Measurements from ENCODE around the gene SMYD5. TPM values are rescaled to one million over a fixed set of nuclear protein-coding genes. Genes with fewer than 3 reads are reported as not detected.

The SMYD5 gene
- polyA plus RNA-seq, 1 of the 3 experiments (the other 2 are of a cell fraction) = 21.4 TPM

GRCh38 chr2:73228631-73229030, 14.6 kb downstream of the SMYD5 start:
- 94% methylated on average over 13 of the region's 14 CpGs for WGBS (ENCODE audit: low lambda C conversion rate)
- Histone ChIP-seq H2AFZ (ENCODE audit: low read depth) (no peak overlapping the region), H4K20me1 (ENCODE audit: insufficient read depth) (no peaks in the 10 kb centered on the region), H3K9me3 (no peaks in the 10 kb centered on the region), H3K36me3 (replicated peaks in 1 of 2; ENCODE audit: control insufficient read depth in 1 of 2, insufficient read depth in 2 of 2, low read length in 1 of 2) (peaks cover 0 to 29% of the 10 kb centered on the region in 2 experiments), H3K4me1 (ENCODE audit: control insufficient read depth in 1 of 2, insufficient read depth in 2 of 2, low read depth in 1 of 2, low read length in 1 of 2) (peaks cover 0 to 6% of the 10 kb centered on the region in 2 experiments; a peak in 1 of 4 replicates), H3K4me2 (no peak overlapping the region), H3K9me2 (no peaks in the 10 kb centered on the region), H3K27me3 (ENCODE audit: insufficient read depth) (no peaks in the 10 kb centered on the region), H3K27ac (ENCODE audit: low read depth in 2 of 2, low read length in 1 of 2) (no peak overlapping the region), H3K79me2 (ENCODE audit: insufficient read depth) (no peaks in the 10 kb centered on the region), H3F3A (replicated peaks; ENCODE audit: insufficient read depth) (peaks cover 2% of the 10 kb centered on the region), H3K4me3 (ENCODE audit: low read depth in 2 of 2, low read length in 1 of 2) (no peak overlapping the region), H3K9ac (no peak overlapping the region)
- CTCF ChIA-PET = interaction anchor here (1.0 to 1.6 kb wide), 3 partner anchors 14 to 51 kb away, joined by 3 to 5 read pairs (median 5); no protein-coding TSS in a partner anchor
- DNase-seq = no peak
- TF ChIP-seq MEF2A (IDR thresholded peaks at IDR 0.05; ENCODE audit: borderline replicate concordance, low read depth) (no peak), RAD21 (IDR thresholded peaks at IDR 0.05; ENCODE audit: low read length) (no peak), ZBTB33 (IDR thresholded peaks at IDR 0.05; ENCODE audit: borderline replicate concordance, low read depth) (no peak), GABPA (IDR thresholded peaks at IDR 0.05; ENCODE audit: low read depth) (no peak), USF2 (IDR thresholded peaks at IDR 0.05; ENCODE audit: borderline replicate concordance, low read depth, low read length) (no peak), TCF12 (IDR thresholded peaks at IDR 0.05) (no peak), ELF1 (IDR thresholded peaks at IDR 0.05) (no peak)
- POLR2A ChIA-PET = no interaction called here

- peaks cover 9% of the 10 kb centered on the region for H3F3A ChIP-seq (replicated peaks; ENCODE audit: insufficient read depth)
- peaks cover 5 to 14% of the 10 kb centered on the region in 2 experiments for H3K36me3 ChIP-seq (replicated peaks in 1 of 2; ENCODE audit: control insufficient read depth in 1 of 2, insufficient read depth in 2 of 2, low read length in 1 of 2)
- peaks cover 35% of the 10 kb centered on the region for H3K79me2 ChIP-seq (ENCODE audit: insufficient read depth)
- peak overlapping the region; percentile 94; the same call in 1 of the 2 replicates for H2AFZ ChIP-seq (ENCODE audit: low read depth)
- ChIA-PET CTCF (interaction anchor here (0.9 to 4.4 kb wide), 6 partner anchors 9 to 59 kb away, joined by 3 to 27 read pairs (median 6); partner anchors contain the start of genes EGR4 and SMYD5), POLR2A (interaction anchor here (2.0 to 2.5 kb wide), 2 partner anchors 12 to 17 kb away, joined by 7 to 13 read pairs; no protein-coding TSS in a partner anchor)
- no peak overlapping the region for H3K27ac ChIP-seq (ENCODE audit: low read depth in 2 of 2, low read length in 1 of 2)
- H3K9ac ChIP-seq = peak overlapping the region; percentile 56; the same call in 1 of the 2 replicates
- H3K4me3 ChIP-seq (ENCODE audit: low read depth in 2 of 2, low read length in 1 of 2) = peak overlapping the region; percentile 85 to 96
- peak overlapping the region; percentile 98 for H3K4me2 ChIP-seq
- no peaks in the 10 kb centered on the region for H3K27me3 ChIP-seq (ENCODE audit: insufficient read depth)
- H4K20me1 ChIP-seq (ENCODE audit: insufficient read depth) = peaks cover 26% of the 10 kb centered on the region
- H3K4me1 ChIP-seq (ENCODE audit: control insufficient read depth in 1 of 2, insufficient read depth in 2 of 2, low read depth in 1 of 2, low read length in 1 of 2) = peaks cover 0 to 20% of the 10 kb centered on the region in 2 experiments; a peak in 3 of 4 replicates
- no peaks in the 10 kb centered on the region for H3K9me3 ChIP-seq
- no peaks in the 10 kb centered on the region for H3K9me2 ChIP-seq
- 12% methylated on average over 10 of the region's 37 CpGs for WGBS (ENCODE audit: low lambda C conversion rate)
- DNase-seq = peak; percentile 48
- TF ChIP-seq RAD21 (IDR thresholded peaks at IDR 0.05; ENCODE audit: low read length) = no peak
- TF ChIP-seq TCF12 (IDR thresholded peaks at IDR 0.05) = no peak
- TF ChIP-seq FOSL2 (IDR thresholded peaks at IDR 0.05; ENCODE audit: borderline replicate concordance, low read depth) = no peak
- TF ChIP-seq CHD2 (IDR thresholded peaks at IDR 0.05; ENCODE audit: low read length, partially characterized antibody) = no peak
- TF ChIP-seq, protein P1, sequence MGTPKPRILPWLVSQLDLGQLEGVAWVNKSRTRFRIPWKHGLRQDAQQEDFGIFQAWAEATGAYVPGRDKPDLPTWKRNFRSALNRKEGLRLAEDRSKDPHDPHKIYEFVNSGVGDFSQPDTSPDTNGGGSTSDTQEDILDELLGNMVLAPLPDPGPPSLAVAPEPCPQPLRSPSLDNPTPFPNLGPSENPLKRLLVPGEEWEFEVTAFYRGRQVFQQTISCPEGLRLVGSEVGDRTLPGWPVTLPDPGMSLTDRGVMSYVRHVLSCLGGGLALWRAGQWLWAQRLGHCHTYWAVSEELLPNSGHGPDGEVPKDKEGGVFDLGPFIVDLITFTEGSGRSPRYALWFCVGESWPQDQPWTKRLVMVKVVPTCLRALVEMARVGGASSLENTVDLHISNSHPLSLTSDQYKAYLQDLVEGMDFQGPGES (IDR thresholded peaks at IDR 0.05; ENCODE audit: low read depth, low read length) = no peak
- no peak for TF ChIP-seq RFX5 (IDR thresholded peaks at IDR 0.05; ENCODE audit: low read length)
- no peak for TF ChIP-seq FOXJ3 (CRISPR knock-in tag; IDR thresholded peaks at IDR 0.05)
- TF ChIP-seq USF1 (IDR thresholded peaks at IDR 0.05; ENCODE audit: borderline replicate concordance, low read depth) = no peak
- TF ChIP-seq YY1 (IDR thresholded peaks at IDR 0.05; ENCODE audit: low read depth) = no peak
- TF ChIP-seq ZBTB33 (IDR thresholded peaks at IDR 0.05; ENCODE audit: borderline replicate concordance, low read depth) = no peak
- no peak for TF ChIP-seq MEF2A (IDR thresholded peaks at IDR 0.05; ENCODE audit: borderline replicate concordance, low read depth)
- no peak for TF ChIP-seq MXI1 (IDR thresholded peaks at IDR 0.05; ENCODE audit: low read depth, low read length)
- no peak for TF ChIP-seq ELF1 (IDR thresholded peaks at IDR 0.05)
- TF ChIP-seq TAF1 (IDR thresholded peaks at IDR 0.05; ENCODE audit: borderline replicate concordance, low read depth, low read length) = no peak
- no peak for TF ChIP-seq MAX (IDR thresholded peaks at IDR 0.05; ENCODE audit: low read depth)
- no peak for TF ChIP-seq SIN3A (IDR thresholded peaks at IDR 0.05; ENCODE audit: borderline replicate concordance, low read depth, low read length)
These were observed 18.5 kb downstream of the SMYD5 start for GRCh38 chr2:73232403-73233153.

Data from SK-N-SH (cell line).